ENCODE measurements around the gene FGF16. TPM values are rescaled to one million over a fixed set of nuclear protein-coding genes. Genes with fewer than 3 reads are reported as not detected.

FGF16 gene
- 0.05 TPM in 1 of 2 replicates, not detected in the other for total RNA-seq

GRCh38 chrX:77446908-77447652 is at the start of gene FGF16:
Gene FGF16, plus strand, starts transcription at chrX:77447389. Its CDS starts 286 bp downstream, at chrX:77447675.

